ENCODE results near the gene ATG4C. TPM values are rescaled to one million over a fixed set of nuclear protein-coding genes. Genes with fewer than 3 reads are reported as not detected.
A peak's percentile ranks its signal among the peaks of the same experiment; 100 is the strongest.

ATG4C gene
- total and polyA plus RNA-seq, 10 of the 15 experiments (the other 5 are each of a cell fraction or from before 2014, with no cell fraction given), result 8.1 to 30.9 (median 18.9) TPM

DNA sequence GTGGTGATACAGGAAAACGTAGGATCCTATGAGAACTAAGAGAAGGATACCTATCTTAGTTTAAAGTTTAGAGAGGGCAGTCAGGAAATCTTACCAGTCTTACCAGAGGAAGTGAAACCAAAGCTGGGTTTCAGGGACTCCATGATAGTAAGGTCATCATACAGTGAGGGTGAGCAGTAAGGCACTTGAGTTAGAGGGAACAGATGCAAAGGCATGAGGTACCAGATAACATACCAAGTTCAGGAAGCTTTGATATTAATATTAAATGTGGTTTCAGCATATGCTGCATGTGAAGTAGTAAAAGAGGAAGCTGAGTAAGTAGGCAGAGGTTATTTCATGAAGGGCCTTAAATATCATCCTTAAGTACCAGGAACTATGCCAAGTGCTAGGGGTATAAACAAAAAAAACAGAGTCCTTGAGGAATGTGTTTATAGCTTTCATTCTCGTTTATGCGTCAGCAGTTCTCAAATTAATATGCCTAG, 16.9 kb downstream of the ATG4C start (continued):
- TF ChIP-seq, protein P1, sequence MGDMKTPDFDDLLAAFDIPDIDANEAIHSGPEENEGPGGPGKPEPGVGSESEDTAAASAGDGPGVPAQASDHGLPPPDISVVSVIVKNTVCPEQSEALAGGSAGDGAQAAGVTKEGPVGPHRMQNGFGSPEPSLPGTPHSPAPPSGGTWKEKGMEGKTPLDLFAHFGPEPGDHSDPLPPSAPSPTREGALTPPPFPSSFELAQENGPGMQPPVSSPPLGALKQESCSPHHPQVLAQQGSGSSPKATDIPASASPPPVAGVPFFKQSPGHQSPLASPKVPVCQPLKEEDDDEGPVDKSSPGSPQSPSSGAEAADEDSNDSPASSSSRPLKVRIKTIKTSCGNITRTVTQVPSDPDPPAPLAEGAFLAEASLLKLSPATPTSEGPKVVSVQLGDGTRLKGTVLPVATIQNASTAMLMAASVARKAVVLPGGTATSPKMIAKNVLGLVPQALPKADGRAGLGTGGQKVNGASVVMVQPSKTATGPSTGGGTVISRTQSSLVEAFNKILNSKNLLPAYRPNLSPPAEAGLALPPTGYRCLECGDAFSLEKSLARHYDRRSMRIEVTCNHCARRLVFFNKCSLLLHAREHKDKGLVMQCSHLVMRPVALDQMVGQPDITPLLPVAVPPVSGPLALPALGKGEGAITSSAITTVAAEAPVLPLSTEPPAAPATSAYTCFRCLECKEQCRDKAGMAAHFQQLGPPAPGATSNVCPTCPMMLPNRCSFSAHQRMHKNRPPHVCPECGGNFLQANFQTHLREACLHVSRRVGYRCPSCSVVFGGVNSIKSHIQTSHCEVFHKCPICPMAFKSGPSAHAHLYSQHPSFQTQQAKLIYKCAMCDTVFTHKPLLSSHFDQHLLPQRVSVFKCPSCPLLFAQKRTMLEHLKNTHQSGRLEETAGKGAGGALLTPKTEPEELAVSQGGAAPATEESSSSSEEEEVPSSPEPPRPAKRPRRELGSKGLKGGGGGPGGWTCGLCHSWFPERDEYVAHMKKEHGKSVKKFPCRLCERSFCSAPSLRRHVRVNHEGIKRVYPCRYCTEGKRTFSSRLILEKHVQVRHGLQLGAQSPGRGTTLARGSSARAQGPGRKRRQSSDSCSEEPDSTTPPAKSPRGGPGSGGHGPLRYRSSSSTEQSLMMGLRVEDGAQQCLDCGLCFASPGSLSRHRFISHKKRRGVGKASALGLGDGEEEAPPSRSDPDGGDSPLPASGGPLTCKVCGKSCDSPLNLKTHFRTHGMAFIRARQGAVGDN (IDR thresholded peaks at IDR 0.05), result no peak
- TF ChIP-seq ZSCAN29 (IDR thresholded peaks at IDR 0.05), result no peak
- TF ChIP-seq SREBF1 (IDR thresholded peaks at IDR 0.05; ENCODE audit: low read length), result no peak
- no peak for TF ChIP-seq BACH1 (IDR thresholded peaks at IDR 0.05; ENCODE audit: borderline replicate concordance)
- peak; percentile 89; the same call in 1 of the 2 replicates for TF ChIP-seq RCOR1 (conservative IDR thresholded peaks at IDR 0.05; ENCODE audit: low read depth, low read length)
- TF ChIP-seq CBX5 (IDR thresholded peaks at IDR 0.05; ENCODE audit: low read depth), result peak; percentile 34; the same call in 1 of the 2 replicates
- no peak for TF ChIP-seq TCF3 (IDR thresholded peaks at IDR 0.05; ENCODE audit: borderline replicate concordance, insufficient read depth, low read depth, low read length)
- peak; percentile 98 for TF ChIP-seq SPI1 (IDR thresholded peaks at IDR 0.05; ENCODE audit: borderline replicate concordance, insufficient read depth, low read depth, low read length)
- peak; percentile 78 for TF ChIP-seq EED (IDR thresholded peaks at IDR 0.05; ENCODE audit: low read depth)
- no peak; the same call in 1 of the 2 replicates for TF ChIP-seq PML (IDR thresholded peaks at IDR 0.05; ENCODE audit: low read length)
- TF ChIP-seq NFYA (IDR thresholded peaks at IDR 0.05; ENCODE audit: borderline replicate concordance, low read depth, low read length), result no peak
- peak in 1 of 2 experiments; percentile 73; a peak in 1 of 4 replicates for TF ChIP-seq ETV6 (conservative IDR thresholded peaks at IDR 0.05 in 1 of 2, IDR thresholded peaks at IDR 0.05 in 1 of 2; ENCODE audit: borderline replicate concordance in 1 of 2, low read depth in 1 of 2)
- TF ChIP-seq SKIL (IDR thresholded peaks at IDR 0.05; ENCODE audit: low read depth, poor library complexity, severe bottlenecking), result peak; percentile 45
- TF ChIP-seq BMI1 (IDR thresholded peaks at IDR 0.05; ENCODE audit: borderline replicate concordance), result no peak
- no peak for TF ChIP-seq SREBF2 (IDR thresholded peaks at IDR 0.05; ENCODE audit: low read length)
- no peak for TF ChIP-seq IRF3 (IDR thresholded peaks at IDR 0.05)
